GM18519 (cell line): ENCODE measurements around the gene GHDC.
"Not testable (repeated sequence)": the region's sequence is repeated elsewhere in the genome, so short reads cannot be mapped to it uniquely, and the experiment has no call there.

ENCODE experiments used
- ATAC-seq: cut with Tn5 transposase; IDR thresholded peaks from one replicate; pipeline ENCODE4 v1.9.1; 2021; ENCODE audit warnings: mild to moderate bottlenecking, moderate library complexity; ENCODE audit not compliant: unreplicated experiment, low FRiP score

GHDC gene

GRCh38 chr17:42193969-42194899, at the start of gene GHDC:
Gene GHDC (minus strand): TSS chr17:42194494. CDS start chr17:42193581, 913 bp downstream.
- no peak for ATAC-seq

DNA sequence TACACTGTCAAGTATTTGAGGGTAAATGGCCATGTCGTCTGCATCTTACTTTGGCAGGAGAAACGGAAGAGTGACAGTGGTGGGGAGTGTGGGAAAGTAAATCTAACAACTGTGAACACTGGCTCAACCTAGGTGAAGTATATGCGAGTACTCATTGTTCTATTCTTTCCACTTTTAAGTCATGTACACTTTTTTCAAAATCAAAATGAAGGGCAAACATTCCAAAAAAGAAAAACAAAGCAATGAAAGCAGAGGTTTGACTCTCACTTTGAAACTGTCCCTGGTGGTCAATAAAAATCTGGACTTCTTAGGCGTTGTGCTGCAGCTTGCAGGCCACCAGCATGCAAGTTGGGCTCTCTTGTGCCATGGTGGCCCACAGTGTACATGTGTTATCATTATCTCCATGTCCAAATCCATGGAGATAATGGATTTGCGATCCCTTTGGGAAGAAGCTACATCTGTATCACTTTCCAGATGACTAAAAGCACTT, 49.2 kb upstream of the GHDC start:
- no peak for ATAC-seq

DNA sequence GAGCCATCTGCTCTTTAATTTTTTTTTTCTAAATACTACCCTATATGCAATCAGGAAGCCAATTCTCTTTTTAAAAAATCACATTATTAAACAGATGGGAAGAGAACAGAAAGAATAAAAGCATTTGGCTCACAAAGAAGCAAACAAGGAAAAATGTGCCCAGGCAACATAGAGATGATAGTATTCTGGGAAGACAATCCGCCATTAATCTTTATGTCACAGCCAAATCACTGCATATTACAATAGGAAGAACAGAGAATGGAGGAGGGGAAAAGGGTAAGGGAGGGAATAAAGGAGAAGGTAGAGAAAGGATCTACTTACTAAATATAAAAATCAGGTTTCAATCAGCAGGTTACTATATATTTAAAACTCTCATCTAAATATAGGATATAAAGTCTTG, 47.6 kb upstream of the GHDC start:
- no peak for ATAC-seq

GRCh38 chr17:42240863-42241262, 46.6 kb upstream of the GHDC start:
- not testable (repeated sequence) for ATAC-seq

- no peak for ATAC-seq
Measured at GRCh38 chr17:42240201-42240600, 45.9 kb upstream of the GHDC start.

GRCh38 chr17:42239576-42239975, 45.3 kb upstream of the GHDC start:
- ATAC-seq = not testable (repeated sequence)

- ATAC-seq = no peak
Measured at GRCh38 chr17:42236760-42237159, 42.5 kb upstream of the GHDC start.

- no peak for ATAC-seq
Measured at GRCh38 chr17:42233994-42234393, 39.7 kb upstream of the GHDC start.

DNA sequence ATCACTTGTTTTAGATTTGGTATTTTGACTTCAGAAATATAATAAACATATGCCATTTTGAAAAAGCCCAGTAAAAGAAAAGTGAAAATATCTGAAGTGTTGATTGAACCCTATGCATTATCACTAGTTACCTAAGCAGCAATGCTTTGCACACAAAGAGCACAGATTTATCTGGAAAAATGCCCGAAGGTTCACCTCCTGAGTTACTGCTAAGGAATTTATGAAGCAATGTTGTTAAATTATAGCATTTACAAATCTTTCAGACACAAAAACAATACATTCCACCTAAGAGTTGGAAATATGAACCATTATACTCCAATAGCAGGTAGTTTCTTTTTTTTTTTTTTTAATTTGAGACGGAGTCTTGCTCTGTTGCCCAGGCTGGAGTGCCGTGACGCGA, 38.9 kb upstream of the GHDC start:
- no peak for ATAC-seq

GRCh38 chr17:42230225-42230624, 35.9 kb upstream of the GHDC start:
- no peak for ATAC-seq

- ATAC-seq = no peak
Measured at GRCh38 chr17:42227849-42228700, 33.8 kb upstream of the GHDC start.

DNA sequence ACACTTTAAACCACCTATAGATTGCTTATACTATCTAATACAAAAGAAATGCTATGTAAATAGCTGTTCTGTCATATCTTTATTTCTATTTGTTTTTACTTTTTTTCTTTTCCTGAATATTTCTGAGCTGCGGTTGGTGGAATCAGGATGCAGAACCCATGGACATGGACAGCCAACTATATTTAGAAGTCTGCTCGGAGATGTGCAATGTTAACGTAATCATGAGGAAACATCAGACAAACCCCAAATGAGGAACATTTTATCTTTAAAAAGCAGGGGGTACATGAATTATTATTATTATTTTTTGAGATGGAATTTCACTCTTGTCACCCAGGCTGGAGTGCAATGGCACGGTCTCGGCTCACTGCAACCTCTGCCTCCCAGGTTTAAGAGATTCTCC, 31.4 kb upstream of the GHDC start:
- ATAC-seq = no peak

- ATAC-seq = no peak
Measured at GRCh38 chr17:42224651-42225050, 30.4 kb upstream of the GHDC start.

DNA sequence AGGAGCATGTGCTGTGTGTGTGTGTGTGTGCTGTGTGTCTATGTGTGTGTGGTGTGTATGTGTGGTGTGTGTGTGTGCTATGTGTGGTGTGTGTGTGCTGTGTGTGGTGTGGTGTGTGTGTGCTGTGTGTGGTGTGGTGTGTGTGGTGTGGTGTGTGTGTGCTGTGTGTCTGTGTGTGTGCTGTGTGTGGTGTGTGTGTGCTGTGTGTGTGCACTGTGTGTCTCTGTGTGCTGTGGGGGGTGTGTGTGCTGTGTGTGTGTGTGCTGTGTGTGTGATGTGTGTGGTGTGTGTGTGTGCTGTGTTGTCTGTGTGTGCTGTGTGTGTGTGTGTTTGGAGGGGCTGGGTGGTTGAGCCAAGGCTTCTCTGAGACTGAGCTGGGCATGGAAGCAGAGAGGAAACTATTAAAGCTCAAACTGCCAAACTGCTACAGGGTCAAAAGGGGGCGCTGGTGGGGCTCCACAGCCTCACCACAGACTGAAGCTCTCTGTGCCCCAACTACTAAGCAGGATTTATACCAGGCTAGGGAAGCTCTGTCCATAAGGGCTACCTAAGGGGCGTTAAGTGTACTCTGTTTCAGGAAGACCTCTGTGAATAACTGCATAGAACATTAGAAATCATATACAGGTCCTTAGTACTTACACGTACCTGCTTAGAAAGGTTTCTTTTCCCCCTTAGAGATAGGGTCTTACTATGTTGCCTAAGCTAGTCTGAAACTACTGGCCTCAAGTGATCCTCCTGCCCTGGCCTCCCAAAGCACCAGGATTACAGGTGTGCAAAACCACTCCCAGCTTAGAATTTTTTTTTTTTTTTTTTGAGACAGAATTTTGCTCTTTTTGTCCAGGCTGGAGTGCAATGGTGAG, 27.8 kb upstream of the GHDC start:
- no peak for ATAC-seq

DNA sequence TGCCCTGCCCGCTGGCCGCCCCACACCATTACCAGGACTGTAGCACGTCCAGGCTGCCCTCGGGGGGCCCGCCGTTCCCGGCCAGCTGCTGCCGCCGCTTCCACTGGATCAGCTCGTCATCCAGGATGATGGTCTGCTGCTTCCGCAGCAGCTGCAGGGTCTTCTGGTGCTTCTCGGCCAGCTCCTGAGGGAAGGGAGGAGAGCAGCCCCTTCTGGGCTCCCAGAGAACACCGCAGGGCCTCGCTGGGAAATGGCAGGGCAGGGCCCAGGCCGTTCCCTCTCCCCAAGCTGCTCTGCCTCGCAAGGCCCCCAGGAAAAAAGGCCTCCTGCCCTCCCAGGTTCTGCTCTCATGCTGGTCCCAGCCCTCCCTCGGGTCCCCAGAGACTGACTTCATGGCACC, 25.0 kb upstream of the GHDC start:
- ATAC-seq = not testable (repeated sequence)

- ATAC-seq = no peak
Measured at GRCh38 chr17:42214156-42214555, 19.9 kb upstream of the GHDC start.

DNA sequence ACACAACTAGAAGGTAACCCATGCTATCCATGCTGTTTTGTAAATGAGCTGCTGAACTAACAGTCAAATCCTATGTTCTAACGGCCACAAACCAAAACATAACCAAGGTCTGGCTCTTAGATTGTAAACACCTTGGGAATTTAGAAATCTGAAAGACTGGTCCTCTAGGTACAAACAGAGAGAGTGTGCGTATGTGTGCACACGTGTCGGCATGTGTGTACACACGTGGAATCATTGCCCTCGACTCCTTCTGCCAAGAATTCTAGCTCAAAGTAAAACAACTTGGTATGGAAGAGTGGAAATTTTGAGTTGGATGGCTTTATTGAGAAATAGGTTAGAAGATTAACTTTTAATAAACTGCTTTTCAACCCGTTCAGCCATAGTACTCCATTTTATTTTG, 18.1 kb upstream of the GHDC start:
- ATAC-seq = no peak

- not testable (repeated sequence) for ATAC-seq
Measured at GRCh38 chr17:42211921-42212341, 17.6 kb upstream of the GHDC start.

DNA sequence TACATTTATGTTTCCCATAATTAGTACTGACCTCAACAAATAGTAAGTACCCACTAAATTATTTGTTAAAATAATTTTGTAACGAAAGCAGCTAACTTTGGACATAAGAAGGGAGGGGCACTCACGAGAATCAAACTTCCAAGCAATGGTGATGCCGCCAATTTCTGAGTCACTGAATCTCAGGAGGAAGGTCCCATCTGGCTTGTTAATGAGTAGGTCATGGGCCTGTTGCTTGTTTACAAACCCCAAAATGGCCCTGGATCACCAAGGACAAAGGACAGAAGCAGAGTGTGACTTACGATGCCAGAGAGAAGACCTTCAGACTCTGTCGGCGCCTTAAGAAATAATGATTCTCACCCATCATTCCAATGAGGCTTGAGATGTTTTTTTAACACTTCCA, 15.8 kb upstream of the GHDC start:
- ATAC-seq = no peak

GRCh38 chr17:42206153-42206612, 11.9 kb upstream of the GHDC start:
- ATAC-seq = not testable (repeated sequence)
